ENCODE results near the gene TARBP2.

DNA sequence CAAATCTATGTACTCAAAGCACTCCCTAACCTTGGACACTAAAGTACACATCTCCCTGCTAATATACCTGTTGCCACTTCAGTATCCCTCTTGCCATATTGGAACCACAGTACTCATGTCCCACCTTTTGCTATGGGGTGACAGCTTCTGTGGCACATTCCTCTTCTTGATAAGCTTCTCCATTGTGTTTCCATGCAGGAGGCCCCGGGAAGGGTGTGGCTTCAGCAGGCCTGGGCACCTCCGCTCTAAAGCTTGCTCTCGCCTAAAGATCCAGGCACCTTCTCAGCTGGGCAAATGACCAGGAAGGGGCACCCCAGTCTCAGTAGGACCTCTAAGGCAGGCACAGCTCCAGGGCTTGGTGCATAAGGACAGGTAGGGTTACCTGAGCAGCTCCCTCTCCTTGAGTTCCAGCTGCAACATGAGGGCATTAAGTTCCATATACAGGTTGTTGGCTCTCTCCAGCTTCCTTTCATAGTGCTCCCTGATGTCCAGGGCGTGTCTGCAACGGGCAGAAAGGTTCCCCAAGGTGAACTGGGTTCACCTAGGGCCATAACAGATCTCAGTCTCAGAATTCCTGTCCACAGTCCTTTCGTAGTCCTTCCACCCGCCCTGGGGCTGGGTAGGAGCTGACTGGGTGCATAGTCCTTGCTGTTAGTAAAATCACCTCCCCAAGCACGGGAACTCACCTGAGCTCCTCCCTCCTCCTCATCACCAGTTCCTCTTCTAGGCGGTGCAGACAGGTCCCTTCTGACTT, 17.7 kb upstream of the TARBP2 start:
- TF ChIP-seq, protein P1, sequence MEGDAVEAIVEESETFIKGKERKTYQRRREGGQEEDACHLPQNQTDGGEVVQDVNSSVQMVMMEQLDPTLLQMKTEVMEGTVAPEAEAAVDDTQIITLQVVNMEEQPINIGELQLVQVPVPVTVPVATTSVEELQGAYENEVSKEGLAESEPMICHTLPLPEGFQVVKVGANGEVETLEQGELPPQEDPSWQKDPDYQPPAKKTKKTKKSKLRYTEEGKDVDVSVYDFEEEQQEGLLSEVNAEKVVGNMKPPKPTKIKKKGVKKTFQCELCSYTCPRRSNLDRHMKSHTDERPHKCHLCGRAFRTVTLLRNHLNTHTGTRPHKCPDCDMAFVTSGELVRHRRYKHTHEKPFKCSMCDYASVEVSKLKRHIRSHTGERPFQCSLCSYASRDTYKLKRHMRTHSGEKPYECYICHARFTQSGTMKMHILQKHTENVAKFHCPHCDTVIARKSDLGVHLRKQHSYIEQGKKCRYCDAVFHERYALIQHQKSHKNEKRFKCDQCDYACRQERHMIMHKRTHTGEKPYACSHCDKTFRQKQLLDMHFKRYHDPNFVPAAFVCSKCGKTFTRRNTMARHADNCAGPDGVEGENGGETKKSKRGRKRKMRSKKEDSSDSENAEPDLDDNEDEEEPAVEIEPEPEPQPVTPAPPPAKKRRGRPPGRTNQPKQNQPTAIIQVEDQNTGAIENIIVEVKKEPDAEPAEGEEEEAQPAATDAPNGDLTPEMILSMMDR (IDR thresholded peaks at IDR 0.05; ENCODE audit: low read depth, low read length, poor library complexity, severe bottlenecking) = no peak
- no peak for TF ChIP-seq EZH2phosphoT487 (IDR thresholded peaks at IDR 0.05; ENCODE audit: borderline replicate concordance, low read length)

Data from DOHH2 (cell line).